Tongue (tissue), 2 donors: ENCODE data around the gene CAPNS2. TPM values are rescaled to one million over a fixed set of nuclear protein-coding genes. Genes with fewer than 3 reads are reported as not detected.

ENCODE experiments used
- DNase-seq: peaks from one replicate; pipeline ENCODE4 v3.0.0-alpha.2; 2015
- total RNA-seq: library from RNA; depleted of rRNA; stranded (reverse); fragments of >200 nt; gene quantifications from one replicate; pipeline ENCODE4 v1.2.3, GENCODE V29; 2014

The CAPNS2 gene
- 36.0 TPM for total RNA-seq

GRCh38 chr16:55566432-55567175 is at the start of gene CAPNS2:
TSS of gene CAPNS2 (plus strand) at chr16:55566684. CDS start at chr16:55566757, 73 bp downstream.
- peak; percentile 32 for DNase-seq

GRCh38 chr16:55521792-55522191 is 44.7 kb upstream of the CAPNS2 start:
- no peak for DNase-seq

DNA sequence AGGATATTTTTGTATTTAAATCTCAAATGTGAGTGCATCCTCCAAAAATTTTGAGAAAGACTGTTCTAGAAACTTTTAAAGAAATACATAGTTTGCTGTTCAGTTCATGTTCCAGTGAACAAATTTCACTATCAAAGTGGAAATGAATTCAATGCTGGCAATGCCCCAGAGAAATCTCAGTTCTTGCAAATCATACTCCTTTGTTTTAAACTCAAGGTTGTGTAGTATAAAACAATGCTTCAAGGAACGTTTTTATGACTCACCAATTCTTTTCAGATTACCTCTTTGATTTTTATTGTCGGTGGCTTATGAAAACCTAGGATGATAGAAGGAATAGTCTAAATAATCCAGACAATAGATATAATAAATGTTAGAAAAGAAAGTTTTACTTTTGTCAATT is 40.0 kb upstream of the CAPNS2 start:
- no peak for DNase-seq

GRCh38 chr16:55527885-55528284 is 38.6 kb upstream of the CAPNS2 start:
- no peak for DNase-seq

- peak; percentile 24 for DNase-seq
Observed at GRCh38 chr16:55529018-55529417, 37.5 kb upstream of the CAPNS2 start.

DNA sequence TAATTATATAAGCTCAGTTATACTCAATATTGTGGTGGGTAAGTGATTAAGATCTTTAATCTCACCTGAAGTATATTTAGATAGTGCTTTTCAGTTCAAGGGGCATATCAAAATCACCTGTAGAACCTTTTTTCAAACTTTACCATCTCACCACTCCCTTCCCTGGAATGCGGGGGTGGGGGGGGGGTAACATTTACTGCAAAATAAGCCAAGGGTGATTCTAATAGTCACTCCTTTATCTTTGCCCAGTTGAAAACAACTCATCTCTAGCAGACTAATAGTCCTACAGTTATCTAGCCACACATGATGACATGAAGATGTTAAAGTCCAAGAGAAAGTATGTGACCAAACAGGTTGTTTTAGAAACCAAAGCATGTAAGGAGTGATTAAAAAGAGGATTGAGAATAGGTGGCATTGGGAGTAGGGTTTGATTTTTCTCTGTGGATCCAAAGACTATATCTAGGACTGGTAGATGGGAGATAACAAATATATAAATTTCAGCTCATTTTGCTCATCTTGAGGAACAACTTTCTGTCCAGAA is 36.1 kb upstream of the CAPNS2 start:
- no peak for DNase-seq

GRCh38 chr16:55532227-55532626 is 34.3 kb upstream of the CAPNS2 start:
- DNase-seq, result no peak

- peak; percentile 37 for DNase-seq
Observed at GRCh38 chr16:55534756-55535155, 31.7 kb upstream of the CAPNS2 start.

GRCh38 chr16:55539049-55539448 is 27.4 kb upstream of the CAPNS2 start:
- peak; percentile 83 for DNase-seq

DNA sequence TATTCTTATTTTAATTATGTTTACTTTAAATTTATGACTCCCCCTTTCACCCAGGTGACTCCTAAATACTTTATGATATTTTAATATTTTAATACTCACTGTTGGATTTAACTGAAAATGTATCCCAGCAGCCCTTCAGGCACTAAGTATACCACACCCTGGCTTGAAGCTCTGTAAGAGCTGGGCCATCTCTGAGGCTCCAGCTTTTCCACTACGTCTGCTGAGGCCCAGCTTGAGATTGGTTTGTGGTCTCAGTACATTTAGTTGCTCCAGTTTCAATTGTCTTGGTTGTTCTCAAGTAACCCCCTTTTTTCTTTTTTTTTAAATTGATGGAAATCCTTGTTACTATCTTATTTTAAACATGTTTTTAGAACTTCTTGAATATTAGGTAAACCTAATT is 27.0 kb upstream of the CAPNS2 start:
- DNase-seq, result peak; percentile 80

DNA sequence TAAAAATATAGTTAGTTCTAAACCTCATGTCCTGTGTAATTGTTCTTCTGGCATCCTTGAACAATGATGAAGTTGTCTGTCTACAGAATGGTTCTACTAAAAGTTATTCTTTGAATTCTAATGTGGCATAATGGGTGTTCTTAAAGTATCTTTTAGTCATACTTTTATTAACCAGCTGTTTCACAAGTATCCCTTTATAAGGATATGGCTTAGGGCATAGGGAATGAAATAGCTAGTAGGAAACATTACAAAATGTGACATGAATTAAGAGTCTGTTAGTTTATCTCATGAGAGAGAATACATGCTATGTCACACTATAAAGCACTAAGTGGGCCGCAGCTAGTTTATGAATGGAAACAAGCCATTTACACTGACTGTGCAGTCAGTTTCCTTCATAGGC is 26.3 kb upstream of the CAPNS2 start:
- DNase-seq, result no peak

DNA sequence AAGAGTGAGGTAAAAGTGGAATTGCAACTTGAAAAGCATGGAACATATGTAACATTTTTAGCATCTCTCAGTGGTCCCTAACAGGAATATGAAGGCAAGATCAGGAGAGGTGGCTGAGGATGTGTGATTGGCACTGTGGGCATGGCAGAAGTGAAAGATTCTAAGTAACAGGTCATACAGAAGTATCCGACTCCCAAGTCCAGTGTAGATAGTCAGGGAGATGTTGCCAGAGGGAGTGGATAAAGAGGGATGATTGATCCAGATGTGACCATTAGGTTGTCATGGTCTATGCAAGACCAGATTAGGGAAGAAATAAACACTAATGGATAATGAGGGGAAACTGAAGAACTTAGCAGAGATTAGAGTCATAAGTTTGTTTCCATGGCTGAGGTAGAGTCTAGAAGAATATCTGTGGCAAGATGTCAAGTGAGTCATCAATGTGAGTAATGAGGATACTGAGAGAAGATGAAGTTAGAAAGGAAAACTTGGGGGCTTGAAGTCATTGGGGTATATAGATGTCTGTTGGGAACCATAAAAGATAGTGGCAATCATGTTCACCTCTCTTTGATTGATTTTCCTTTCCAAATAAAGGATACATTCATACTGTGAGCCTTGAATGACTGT is 23.9 kb upstream of the CAPNS2 start:
- no peak for DNase-seq

GRCh38 chr16:55543472-55543871 is 23.0 kb upstream of the CAPNS2 start:
- DNase-seq, result peak; percentile 78

DNA sequence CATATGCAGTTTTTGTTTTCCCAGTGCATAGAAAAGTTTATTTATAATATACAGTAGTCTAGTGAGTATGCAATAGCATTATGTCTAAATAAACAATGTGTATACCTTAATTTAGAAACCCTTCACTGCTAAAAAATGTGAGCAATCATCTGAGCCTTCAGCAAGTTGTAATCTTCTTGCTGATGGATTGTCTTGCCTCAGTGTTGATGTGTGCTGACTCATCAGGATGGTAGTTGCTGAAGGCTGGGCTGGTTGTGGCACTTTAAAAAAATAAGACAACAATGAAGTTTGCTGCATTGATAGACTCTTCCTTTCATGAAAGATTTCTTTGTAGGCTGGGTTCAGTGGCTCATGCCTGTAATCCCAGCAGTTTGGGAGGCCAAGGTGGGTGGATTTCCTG is 13.9 kb upstream of the CAPNS2 start:
- no peak for DNase-seq

- DNase-seq, result no peak
Observed at GRCh38 chr16:55555436-55555835, 11.0 kb upstream of the CAPNS2 start.

GRCh38 chr16:55557186-55557585 is 9.3 kb upstream of the CAPNS2 start:
- DNase-seq, result no peak

DNA sequence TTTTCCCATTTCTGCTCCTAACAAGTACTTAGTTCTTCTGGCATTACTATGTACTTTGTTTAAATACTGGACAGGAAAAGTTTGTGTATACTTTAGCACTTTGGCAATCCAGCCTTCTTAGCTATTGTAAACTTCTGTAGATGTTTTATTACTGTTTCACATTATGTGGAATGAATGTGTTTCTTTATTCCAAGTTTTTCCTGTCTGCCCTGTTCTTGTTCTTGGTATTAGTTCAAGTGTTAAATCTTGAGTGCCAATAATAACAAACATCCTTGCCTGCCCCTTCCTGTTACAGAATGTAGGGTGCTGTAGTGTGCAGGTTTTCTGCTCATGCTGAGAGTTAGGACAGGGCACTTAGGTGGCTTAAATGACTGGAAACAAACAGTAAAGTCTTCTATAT is 7.3 kb upstream of the CAPNS2 start:
- peak; percentile 65 for DNase-seq

- no peak for DNase-seq
Observed at GRCh38 chr16:55559933-55560516, 6.5 kb upstream of the CAPNS2 start.

DNA sequence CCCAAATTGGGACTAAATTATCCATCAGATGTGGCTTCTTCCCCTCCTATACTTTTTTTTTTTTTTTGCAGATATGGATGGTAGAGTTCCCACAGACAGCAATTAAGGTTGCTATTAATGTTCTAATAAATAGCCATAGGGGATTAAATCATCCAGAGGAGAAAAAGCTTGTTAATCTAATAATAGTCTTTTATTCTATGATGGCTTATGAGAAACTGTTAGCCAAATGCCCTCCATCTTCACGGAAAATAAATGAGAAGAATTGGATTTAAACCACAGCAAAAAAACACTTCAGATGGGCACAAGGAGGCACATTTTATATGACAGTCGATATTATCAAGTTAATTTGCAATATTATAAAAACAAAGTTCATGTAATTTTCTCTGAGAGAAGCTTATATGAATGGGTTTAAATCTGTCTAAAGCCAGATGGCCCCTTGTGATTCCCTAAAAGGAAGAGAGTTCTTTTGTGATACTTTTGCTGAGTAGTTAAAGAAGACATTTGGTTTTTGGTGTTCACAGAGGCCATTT is 5.1 kb upstream of the CAPNS2 start:
- DNase-seq, result no peak

DNA sequence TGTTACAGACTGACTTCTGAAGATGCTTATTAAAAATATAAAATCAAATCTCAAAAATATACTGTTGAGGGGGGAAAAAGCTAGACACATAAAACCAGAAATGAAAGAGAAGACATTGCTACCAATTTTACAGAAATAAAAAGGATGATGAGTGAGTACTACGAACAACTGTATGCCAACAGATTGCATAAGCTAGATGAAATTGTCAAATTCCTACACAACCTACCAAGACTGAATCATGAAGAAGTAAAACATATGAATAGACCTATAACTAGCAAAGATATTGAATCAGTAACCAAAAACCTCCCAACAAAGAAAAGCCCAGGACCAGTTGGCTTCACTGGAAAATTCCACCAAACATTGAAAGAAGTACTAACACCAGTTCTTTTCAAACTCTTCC is 3.5 kb upstream of the CAPNS2 start:
- no peak for DNase-seq

GRCh38 chr16:55563797-55564196 is 2.7 kb upstream of the CAPNS2 start:
- no peak for DNase-seq

DNA sequence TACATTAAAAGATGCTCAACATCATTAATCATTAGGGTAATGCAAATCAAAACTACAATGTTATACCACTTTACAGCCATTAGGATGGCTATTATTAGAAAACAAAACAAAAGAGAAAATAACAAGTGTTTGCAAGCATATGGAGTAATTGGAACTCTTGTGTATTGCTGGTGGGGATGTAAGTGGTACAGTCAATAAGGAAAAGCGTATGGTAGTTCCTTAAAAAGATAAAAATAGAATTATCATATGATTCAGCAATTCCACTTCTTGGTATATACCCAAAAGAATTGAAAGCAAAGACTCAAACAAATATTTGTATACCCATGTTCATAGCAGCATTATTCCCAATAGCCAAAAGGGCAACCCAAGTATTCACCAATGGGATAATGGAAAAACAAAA is 1.4 kb upstream of the CAPNS2 start:
- no peak for DNase-seq

DNA sequence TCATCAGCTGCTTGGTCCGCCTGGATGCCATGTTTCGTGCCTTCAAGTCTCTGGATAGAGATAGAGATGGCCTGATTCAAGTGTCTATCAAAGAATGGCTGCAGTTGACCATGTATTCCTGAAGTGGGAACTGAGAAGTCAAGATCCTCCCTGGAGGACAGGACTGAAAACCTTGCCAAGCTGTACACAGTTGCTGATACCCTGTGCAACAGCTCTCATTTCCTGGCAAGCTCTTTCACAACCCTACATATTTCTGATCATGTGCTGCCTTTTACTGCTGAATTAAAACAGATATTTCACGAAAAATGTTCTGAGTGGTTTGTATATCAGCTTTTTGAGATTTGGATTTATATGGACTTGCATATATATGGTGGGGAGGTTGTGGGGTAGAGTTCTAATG is 898 bp downstream of the CAPNS2 start:
- DNase-seq, result peak; percentile 17
